ENCODE measurements around the gene DNAJC15. TPM values are rescaled to one million over a fixed set of nuclear protein-coding genes. Genes with fewer than 3 reads are reported as not detected.

DNAJC15 gene
- total and polyA plus RNA-seq, 2 of the 8 experiments (the other 6 are each of a cell fraction or from before 2014, with no cell fraction given): 5.8 to 20.8 TPM

- Histone ChIP-seq H3K23me2 (ENCODE audit: low read depth, low read length) (no peaks in the 10 kb centered on the region), H3K9ac (replicated peaks in 1 of 4; ENCODE audit: extremely low read depth in 1 of 4, low read depth in 3 of 4, low read length in 3 of 4) (no peak overlapping the region), H2BK12ac (ENCODE audit: low read depth, low read length) (no peak overlapping the region), H3K56ac (replicated peaks; ENCODE audit: insufficient read length, low read depth, low read length) (no peak overlapping the region), H3K23ac (ENCODE audit: insufficient read length) (no peak overlapping the region), H4K5ac (ENCODE audit: insufficient read length, low read depth, low read length) (no peak overlapping the region), H2BK15ac (ENCODE audit: low read length) (no peak overlapping the region), H4K91ac (replicated peaks; ENCODE audit: insufficient read length, low read length) (no peak overlapping the region), H3K4me2 (ENCODE audit: insufficient read depth in 1 of 2, low read depth in 2 of 2, low read length in 2 of 2) (no peak overlapping the region), H3K27ac (ENCODE audit: low read depth, low read length) (no peak overlapping the region), H3K9me3 (ENCODE audit: insufficient read depth in 2 of 2, low read depth in 1 of 2, low read length in 1 of 2) (no peaks in the 10 kb centered on the region), H2AFZ (ENCODE audit: low read length) (no peak overlapping the region), H4K8ac (ENCODE audit: extremely low read depth, insufficient read depth, low read length) (no peak overlapping the region), H3K4ac (replicated peaks; ENCODE audit: insufficient read length, low read depth, low read length) (no peak overlapping the region), H3K4me3 (ENCODE audit: extremely low read depth in 1 of 4, insufficient read depth in 2 of 4, low read depth in 3 of 4, low read length in 4 of 4) (no peak overlapping the region), H3K14ac (ENCODE audit: insufficient read length) (no peak overlapping the region), H2BK120ac (replicated peaks; ENCODE audit: low read depth, low read length) (no peak overlapping the region), H3K79me2 (ENCODE audit: control insufficient read depth in 1 of 2, insufficient read depth in 2 of 2, low read length in 2 of 2) (no peaks in the 10 kb centered on the region), H2AK5ac (ENCODE audit: low read depth, low read length) (no peak overlapping the region), H3K36me3 (ENCODE audit: control insufficient read depth in 2 of 4, insufficient read depth in 4 of 4, low read length in 3 of 4) (peaks cover 0 to 5% (median 0%) of the 10 kb centered on the region in 4 experiments; a peak in 2 of 8 replicates), H3K27me3 (replicated peaks in 1 of 4; ENCODE audit: control insufficient read depth in 3 of 4, extremely low read depth in 1 of 4, insufficient read depth in 3 of 4, low read length in 3 of 4) (no peaks in the 10 kb centered on the region), H2BK20ac (ENCODE audit: low read length) (no peak overlapping the region), H4K20me1 (replicated peaks in 1 of 2; ENCODE audit: control insufficient read depth in 1 of 2, insufficient read depth in 2 of 2, low read length in 2 of 2) (no peaks in the 10 kb centered on the region), H3K18ac (ENCODE audit: extremely low read depth, low read length) (no peak overlapping the region), H3K4me1 (replicated peaks in 1 of 4; ENCODE audit: control insufficient read depth in 3 of 4, insufficient read depth in 4 of 4, low read length in 3 of 4) (peaks cover 0 to 5% (median 2%) of the 10 kb centered on the region in 4 experiments; a peak in 2 of 7 replicates), H3K79me1 (ENCODE audit: low read depth, low read length) (no peaks in the 10 kb centered on the region), H2BK5ac (ENCODE audit: low read depth, low read length) (no peak overlapping the region)
- FAIRE-seq (no peak), DNase-seq (ENCODE audit: low read depth in 1 of 2, low spot score in 2 of 2) (no peak)
- WGBS, 2 experiments (ENCODE audit: extremely low coverage in 1 of 2, insufficient coverage in 1 of 2, insufficient read length in 1 of 2, insufficient replicate concordance in 2 of 2, low coverage in 1 of 2, low lambda C conversion rate in 2 of 2, missing lambda C conversion rate in 1 of 2): 78% methylated on average over 4 of the region's 4 CpGs; no CpG with 5 or more reads in 1 of the 2 experiments
- ChIA-PET CTCF (ENCODE audit: partially characterized antibody) (interaction anchor here (0.7 to 1.5 kb wide), 3 partner anchors 9 to 107 kb away, joined by 3 to 5 read pairs (median 3); no protein-coding TSS in a partner anchor), POLR2A (ENCODE audit: partially characterized antibody) (interaction anchor here (0.6 kb wide), 1 partner anchor 443 kb away, joined by 3 read pairs; no protein-coding TSS in a partner anchor)
- no peak for TF ChIP-seq RBBP5 (IDR thresholded peaks at IDR 0.05; ENCODE audit: borderline replicate concordance, low read depth, low read length)
- TF ChIP-seq TEAD4 (IDR thresholded peaks at IDR 0.05; ENCODE audit: low read depth, low read length): no peak
- no peak for TF ChIP-seq NRF1 (IDR thresholded peaks at IDR 0.05; ENCODE audit: low read depth, low read length)
- no peak for TF ChIP-seq ATF2 (IDR thresholded peaks at IDR 0.05; ENCODE audit: low read length)
- TF ChIP-seq RAD21 (IDR thresholded peaks at IDR 0.05 in 1 of 2, conservative IDR thresholded peaks at IDR 0.05 in 1 of 2; ENCODE audit: low read depth in 2 of 2, low read length in 2 of 2): no peak
Measured at GRCh38 chr13:43078399-43078798, 55.0 kb downstream of the DNAJC15 start.
